ENCODE data around the gene RLN2. TPM values are rescaled to one million over a fixed set of nuclear protein-coding genes. Genes with fewer than 3 reads are reported as not detected.

Gene RLN2
- total RNA-seq, 4 donors from 2014 or later: 1.3 TPM; not detected in 3

DNA sequence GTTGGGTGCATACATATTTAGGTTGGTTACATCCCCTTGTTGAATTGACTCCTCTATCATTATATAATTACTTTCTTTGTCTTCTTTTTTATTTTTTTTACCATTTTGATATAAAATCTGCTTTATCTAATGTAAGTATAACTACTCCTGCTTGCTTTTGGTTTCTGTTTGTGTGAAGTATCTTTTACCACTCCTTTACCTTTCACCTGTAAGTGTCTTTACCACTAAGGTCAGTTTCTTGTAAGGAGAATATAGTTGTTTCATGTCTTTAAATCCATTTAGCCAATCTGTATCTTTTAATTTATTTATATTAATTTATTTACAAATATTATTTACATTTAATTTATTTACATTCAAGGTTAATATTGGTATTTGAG is 40.3 kb downstream of the RLN2 start:
- Histone ChIP-seq H3K4me1 (no peaks in the 10 kb centered on the region), H3K9me3 (no peaks in the 10 kb centered on the region), H3K36me3 (no peaks in the 10 kb centered on the region), H3K4me3 (no peak overlapping the region), H3K27ac (no peak overlapping the region), H3K27me3 (no peaks in the 10 kb centered on the region)
- TF ChIP-seq, protein P1, sequence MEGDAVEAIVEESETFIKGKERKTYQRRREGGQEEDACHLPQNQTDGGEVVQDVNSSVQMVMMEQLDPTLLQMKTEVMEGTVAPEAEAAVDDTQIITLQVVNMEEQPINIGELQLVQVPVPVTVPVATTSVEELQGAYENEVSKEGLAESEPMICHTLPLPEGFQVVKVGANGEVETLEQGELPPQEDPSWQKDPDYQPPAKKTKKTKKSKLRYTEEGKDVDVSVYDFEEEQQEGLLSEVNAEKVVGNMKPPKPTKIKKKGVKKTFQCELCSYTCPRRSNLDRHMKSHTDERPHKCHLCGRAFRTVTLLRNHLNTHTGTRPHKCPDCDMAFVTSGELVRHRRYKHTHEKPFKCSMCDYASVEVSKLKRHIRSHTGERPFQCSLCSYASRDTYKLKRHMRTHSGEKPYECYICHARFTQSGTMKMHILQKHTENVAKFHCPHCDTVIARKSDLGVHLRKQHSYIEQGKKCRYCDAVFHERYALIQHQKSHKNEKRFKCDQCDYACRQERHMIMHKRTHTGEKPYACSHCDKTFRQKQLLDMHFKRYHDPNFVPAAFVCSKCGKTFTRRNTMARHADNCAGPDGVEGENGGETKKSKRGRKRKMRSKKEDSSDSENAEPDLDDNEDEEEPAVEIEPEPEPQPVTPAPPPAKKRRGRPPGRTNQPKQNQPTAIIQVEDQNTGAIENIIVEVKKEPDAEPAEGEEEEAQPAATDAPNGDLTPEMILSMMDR (IDR thresholded peaks at IDR 0.05): no peak
- TF ChIP-seq POLR2A (IDR thresholded peaks at IDR 0.05): no peak
- intact Hi-C loops (cut with DNase I; ENCODE audit: low total_unique reads): no loop called here
- DNase-seq: no peak

DNA sequence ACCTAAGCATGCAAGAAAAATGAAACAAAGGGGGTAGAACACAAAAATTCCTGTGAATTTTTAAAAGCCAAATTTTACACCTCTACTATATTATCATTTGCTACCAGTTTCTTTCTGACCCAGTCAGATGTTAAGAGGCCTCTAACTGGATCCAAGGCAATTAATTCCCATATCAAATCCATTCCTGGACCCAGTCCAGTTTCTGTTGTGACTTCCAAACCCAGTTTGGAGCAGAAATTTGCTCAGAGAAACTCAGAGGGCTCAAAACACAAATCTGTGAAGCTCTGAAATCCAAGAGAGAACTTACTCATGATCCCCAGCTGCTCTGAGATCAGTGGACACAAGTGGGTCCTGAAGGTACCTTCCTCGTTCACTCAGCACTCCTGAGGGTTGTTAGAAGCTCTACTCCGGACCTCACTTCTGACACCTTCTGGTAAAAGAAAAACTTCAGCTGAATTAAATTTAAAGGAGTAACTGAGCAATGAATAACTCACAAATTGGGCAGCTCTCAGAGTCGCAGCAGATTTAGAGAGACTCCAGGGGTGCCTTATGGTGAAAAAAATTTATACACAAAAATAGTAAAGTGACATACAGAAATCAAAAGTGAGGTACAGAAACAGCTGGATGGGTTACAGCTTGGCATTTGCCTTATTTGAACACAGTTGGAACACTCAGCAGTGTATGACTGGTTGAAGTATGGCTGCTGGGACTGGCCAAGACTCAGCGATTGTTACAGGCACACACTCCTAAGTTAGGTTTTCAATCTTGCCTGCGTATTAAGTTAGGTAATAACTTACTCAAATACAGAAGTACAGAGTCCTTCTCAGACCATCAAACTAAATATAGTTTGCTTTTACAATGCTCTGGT is 40.9 kb downstream of the RLN2 start:
- TF ChIP-seq, protein P1 (IDR thresholded peaks at IDR 0.05): peak in 2 of 4 experiments; percentile 17 to 18
- no peak for TF ChIP-seq POLR2A (IDR thresholded peaks at IDR 0.05)
- no peaks in the 10 kb centered on the region for H3K27me3 ChIP-seq
- no peak overlapping the region for H3K4me3 ChIP-seq
- H3K9me3 ChIP-seq: no peaks in the 10 kb centered on the region
- no peak for DNase-seq
- no peaks in the 10 kb centered on the region for H3K36me3 ChIP-seq
- intact Hi-C loops (cut with DNase I; ENCODE audit: low total_unique reads): no loop called here
- no peak overlapping the region for H3K27ac ChIP-seq
- no peaks in the 10 kb centered on the region for H3K4me1 ChIP-seq

Small RNA genes lying within 50 kb of the gene (small RNA-seq; reads per million reads assigned to genes)
- gene HMGN2P31: not detected

Other genes with a start within 250 kb of the RLN2 start
- under 1 TPM in 1 of 4 donors, not detected in 3; 0.48 TPM for gene INSL6, start 119.1 kb downstream of the RLN2 start, total RNA-seq
- not detected for gene INSL4, start 73.3 kb downstream of the RLN2 start, total RNA-seq
- under 1 TPM in 1 of 4 donors, not detected in 3; 0.76 TPM for gene RLN1, start 35.2 kb upstream of the RLN2 start, total RNA-seq
- 10 to 100 TPM in 2 of 4 donors, 1 to 10 TPM in 2; 2.9 to 24.6 (median 13.1) TPM for gene PLGRKT, start 133.2 kb upstream of the RLN2 start, total RNA-seq
- 10 to 100 TPM in 1 of 4 donors, 1 to 10 TPM in 2, under 1 TPM in 1; 0.90 to 10.2 (median 5.7) TPM for gene CD274, start 145.8 kb upstream of the RLN2 start, total RNA-seq
- gene PDCD1LG2, start 205.8 kb upstream of the RLN2 start, total RNA-seq: 1 to 10 TPM in 2 of 4 donors, under 1 TPM in 2; 0.77 to 5.0 (median 1.6) TPM

Measured in uterus (tissue), 4 donors.